Measurements from ENCODE around the gene MSMO1.
"Not testable (repeated sequence)": the region's sequence is repeated elsewhere in the genome, so short reads cannot be mapped to it uniquely, and the experiment has no call there.

The MSMO1 gene

DNA sequence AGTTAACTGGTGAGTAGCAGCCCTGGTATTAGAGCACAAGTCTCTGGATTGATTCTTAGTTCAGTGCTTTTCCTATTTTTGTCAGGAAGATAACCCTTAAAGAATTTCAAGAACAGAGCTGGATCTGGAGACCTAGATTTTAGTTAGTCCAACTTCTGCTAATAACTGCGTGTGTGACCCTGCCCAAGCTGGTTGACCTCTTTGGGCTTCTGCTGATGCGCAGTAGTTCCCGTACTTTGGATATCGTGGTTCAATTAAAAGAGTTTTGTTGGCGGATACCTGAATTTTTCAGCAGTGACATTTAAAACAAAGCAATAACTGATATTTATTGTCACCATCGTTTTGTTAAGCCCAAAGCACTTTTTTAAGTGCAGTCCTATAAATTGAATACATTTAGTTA is 9.3 kb downstream of the MSMO1 start:
- Histone ChIP-seq H3K4me3 (ENCODE audit: extremely low read depth, insufficient read depth, low read length, poor library complexity, severe bottlenecking) (no peak overlapping the region), H3K36me3 (ENCODE audit: control insufficient read depth, insufficient read depth, low read length) (peaks cover 72% of the 10 kb centered on the region), H3K9me3 (ENCODE audit: control insufficient read depth, low read length) (no peaks in the 10 kb centered on the region), H3K27ac (ENCODE audit: low read depth, low read length, severe bottlenecking) (peak overlapping the region; percentile 2), H3K4me1 (ENCODE audit: control insufficient read depth, insufficient read depth, low read length, poor library complexity, severe bottlenecking) (peaks cover 22% of the 10 kb centered on the region)
- 93 to 100% methylated on average over 4 to 6 of the region's 6 CpGs for WGBS, 2 experiments (ENCODE audit: insufficient coverage in 2 of 2)

DNA sequence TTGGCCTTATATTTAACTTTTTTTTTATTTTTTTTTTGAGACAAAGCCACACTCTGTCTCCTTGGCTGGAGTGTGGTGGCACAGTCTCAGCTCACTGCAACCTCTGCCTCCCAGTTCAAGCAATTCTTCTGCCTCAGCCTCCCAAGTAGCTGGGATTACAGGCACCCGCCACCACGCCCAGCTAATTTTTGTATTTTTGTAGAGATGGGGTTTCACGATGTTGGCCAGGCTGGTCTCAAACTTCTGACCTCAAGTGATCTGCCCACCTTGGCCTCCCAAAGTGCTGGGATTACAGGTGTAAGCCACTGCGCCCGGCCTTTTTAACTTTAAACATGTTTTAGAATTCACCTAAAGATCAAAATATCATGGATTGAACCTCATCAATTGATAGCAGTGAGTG is 14.9 kb downstream of the MSMO1 start:
- H3K36me3 ChIP-seq (ENCODE audit: control insufficient read depth, insufficient read depth, low read length) = peaks cover 49% of the 10 kb centered on the region
- H3K4me1 ChIP-seq (ENCODE audit: control insufficient read depth, insufficient read depth, low read length, poor library complexity, severe bottlenecking); H3K9me3 ChIP-seq (ENCODE audit: control insufficient read depth, low read length); H3K4me3 ChIP-seq (ENCODE audit: extremely low read depth, insufficient read depth, low read length, poor library complexity, severe bottlenecking); H3K27ac ChIP-seq (ENCODE audit: low read depth, low read length, severe bottlenecking): not testable (repeated sequence)
- WGBS, 2 experiments (ENCODE audit: insufficient coverage in 2 of 2) = 100% methylated on average over 2 of the region's 5 CpGs; no CpG with 5 or more reads in 1 of the 2 experiments

DNA sequence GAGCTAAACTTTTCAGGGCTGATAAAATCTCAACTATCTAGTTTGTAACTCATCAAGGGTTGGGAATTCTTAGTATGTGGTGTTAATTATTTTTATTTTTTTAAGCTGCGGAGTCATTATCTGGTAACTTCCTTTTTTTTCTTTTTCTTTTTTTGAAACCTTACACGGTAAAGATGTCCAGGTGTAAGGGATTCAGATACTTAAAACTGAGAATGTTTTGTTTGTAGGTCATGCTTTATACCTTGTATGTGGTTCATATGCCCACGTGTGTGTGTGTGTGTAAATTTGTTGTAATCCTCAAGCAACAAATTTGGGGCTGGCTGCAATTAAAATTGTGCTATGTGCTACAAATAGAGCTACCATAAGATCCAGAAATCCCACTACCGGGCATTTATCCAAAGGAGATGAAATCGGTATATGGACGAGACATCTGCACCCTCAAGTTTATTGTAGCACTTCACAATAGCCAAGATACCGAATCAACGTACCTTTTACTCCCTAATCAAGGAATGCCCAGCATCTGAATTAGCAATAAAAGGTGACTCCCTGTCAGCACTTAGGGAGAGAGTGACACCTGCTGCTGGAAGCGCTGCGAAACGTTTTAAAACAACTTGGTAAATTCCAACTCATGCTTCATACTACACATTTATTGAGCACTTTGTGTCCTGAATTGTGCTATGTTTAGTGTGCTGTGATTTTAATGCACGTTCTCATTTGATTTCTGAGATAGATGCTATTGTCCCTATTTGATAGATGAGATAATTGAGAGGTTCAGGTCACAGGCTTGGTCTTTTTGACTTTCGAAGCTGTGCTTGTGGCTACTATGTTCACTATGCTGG is 16.1 kb downstream of the MSMO1 start:
- Histone ChIP-seq H3K9me3 (ENCODE audit: control insufficient read depth, low read length) (no peaks in the 10 kb centered on the region), H3K4me1 (ENCODE audit: control insufficient read depth, insufficient read depth, low read length, poor library complexity, severe bottlenecking) (no peaks in the 10 kb centered on the region), H3K27ac (ENCODE audit: low read depth, low read length, severe bottlenecking) (no peak overlapping the region), H3K36me3 (ENCODE audit: control insufficient read depth, insufficient read depth, low read length) (peaks cover 40% of the 10 kb centered on the region), H3K4me3 (ENCODE audit: extremely low read depth, insufficient read depth, low read length, poor library complexity, severe bottlenecking) (no peak overlapping the region)
- 88 to 90% methylated on average over 6 to 9 of the region's 13 CpGs for WGBS, 2 experiments (ENCODE audit: insufficient coverage in 2 of 2)

DNA sequence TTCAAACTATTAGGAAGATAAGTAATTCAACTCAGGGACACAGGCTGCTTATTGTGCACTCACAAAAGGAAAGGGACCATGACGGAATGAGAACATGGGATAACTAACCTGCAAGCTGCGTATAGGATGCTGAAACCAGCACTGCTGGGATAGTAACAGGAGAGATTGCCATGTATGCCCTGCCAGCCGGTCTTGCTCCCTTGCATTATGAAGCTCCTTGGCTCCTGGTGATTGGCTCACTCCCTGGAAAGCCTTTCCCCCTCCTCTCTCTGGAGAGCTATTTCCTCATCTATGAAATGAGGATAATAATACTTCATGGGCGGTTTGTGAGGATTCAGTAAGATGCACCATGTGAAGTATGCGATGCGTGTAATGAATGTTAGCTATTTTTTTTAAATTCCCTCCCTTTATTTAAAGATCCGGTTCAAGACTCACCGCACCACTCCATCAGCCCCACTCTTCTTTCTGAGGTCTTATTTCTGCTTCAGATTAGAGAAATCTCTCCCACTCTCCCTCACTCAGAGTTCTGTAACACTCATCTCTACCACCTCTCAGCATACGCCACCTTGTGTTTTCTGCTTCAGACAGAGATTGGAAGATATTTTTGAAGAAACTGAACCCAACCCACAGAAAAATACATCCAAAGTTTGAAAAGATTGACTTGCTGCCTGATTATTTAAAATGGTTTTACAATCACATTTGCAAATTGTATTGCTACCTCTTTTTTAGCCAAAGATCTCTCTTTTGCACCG is 18.4 kb downstream of the MSMO1 start:
- WGBS, 2 experiments (ENCODE audit: insufficient coverage in 2 of 2) = 70 to 94% methylated on average over 5 to 6 of the region's 10 CpGs
- no peaks in the 10 kb centered on the region for H3K4me1 ChIP-seq (ENCODE audit: control insufficient read depth, insufficient read depth, low read length, poor library complexity, severe bottlenecking)
- peaks cover 23% of the 10 kb centered on the region for H3K36me3 ChIP-seq (ENCODE audit: control insufficient read depth, insufficient read depth, low read length)
- no peak overlapping the region for H3K27ac ChIP-seq (ENCODE audit: low read depth, low read length, severe bottlenecking)
- H3K9me3 ChIP-seq (ENCODE audit: control insufficient read depth, low read length) = no peaks in the 10 kb centered on the region
- no peak overlapping the region for H3K4me3 ChIP-seq (ENCODE audit: extremely low read depth, insufficient read depth, low read length, poor library complexity, severe bottlenecking)

DNA sequence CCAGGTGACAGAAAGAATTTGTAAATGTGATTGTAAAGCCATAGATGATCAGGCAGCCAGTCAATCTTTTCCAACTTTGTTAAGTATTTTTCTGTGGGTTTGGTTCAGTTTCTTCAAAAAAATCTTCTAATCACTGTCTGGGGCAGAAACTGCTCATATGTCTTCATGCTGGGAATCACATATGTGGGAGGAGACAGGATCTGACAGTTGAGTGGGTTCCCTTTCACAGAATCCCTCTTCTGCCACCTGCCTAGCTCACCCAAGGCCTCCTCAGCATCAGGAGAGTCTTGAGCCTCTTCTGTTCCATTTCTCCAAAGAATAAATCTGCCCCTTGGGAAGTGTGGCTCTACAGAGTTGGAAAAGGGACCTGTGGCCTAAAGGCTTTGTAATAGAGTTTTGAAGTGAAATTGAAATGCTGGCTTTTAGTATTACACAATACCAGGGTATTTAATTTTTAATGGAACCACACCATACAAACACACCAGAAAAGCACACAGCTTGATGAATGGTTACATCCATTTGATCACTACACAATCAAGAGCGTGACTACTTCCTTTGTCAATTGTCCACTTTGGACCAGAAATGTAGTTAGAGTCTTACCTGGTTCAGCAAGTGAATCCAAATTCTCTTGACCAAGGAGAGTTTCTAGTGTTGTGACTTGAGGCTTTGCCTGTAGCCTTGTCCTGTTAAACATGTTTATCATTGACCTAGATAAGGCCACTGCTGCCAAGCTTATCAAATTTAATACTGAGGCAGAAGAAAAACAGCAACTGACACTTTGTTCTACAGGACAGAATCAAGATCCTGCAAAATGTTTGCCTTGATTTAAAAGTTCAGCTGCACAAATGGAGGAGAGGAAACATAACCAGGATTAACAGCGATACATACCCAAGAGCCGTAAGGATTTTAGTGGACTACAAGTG is 20.4 kb downstream of the MSMO1 start:
- Histone ChIP-seq H3K4me1 (ENCODE audit: control insufficient read depth, insufficient read depth, low read length, poor library complexity, severe bottlenecking) (no peaks in the 10 kb centered on the region), H3K4me3 (ENCODE audit: extremely low read depth, insufficient read depth, low read length, poor library complexity, severe bottlenecking) (no peak overlapping the region), H3K27ac (ENCODE audit: low read depth, low read length, severe bottlenecking) (no peak overlapping the region), H3K36me3 (ENCODE audit: control insufficient read depth, insufficient read depth, low read length) (peaks cover 7% of the 10 kb centered on the region), H3K9me3 (ENCODE audit: control insufficient read depth, low read length) (no peaks in the 10 kb centered on the region)
- WGBS, 2 experiments (ENCODE audit: insufficient coverage in 2 of 2) = 89 to 100% methylated on average over 1 to 3 of the region's 3 CpGs

DNA sequence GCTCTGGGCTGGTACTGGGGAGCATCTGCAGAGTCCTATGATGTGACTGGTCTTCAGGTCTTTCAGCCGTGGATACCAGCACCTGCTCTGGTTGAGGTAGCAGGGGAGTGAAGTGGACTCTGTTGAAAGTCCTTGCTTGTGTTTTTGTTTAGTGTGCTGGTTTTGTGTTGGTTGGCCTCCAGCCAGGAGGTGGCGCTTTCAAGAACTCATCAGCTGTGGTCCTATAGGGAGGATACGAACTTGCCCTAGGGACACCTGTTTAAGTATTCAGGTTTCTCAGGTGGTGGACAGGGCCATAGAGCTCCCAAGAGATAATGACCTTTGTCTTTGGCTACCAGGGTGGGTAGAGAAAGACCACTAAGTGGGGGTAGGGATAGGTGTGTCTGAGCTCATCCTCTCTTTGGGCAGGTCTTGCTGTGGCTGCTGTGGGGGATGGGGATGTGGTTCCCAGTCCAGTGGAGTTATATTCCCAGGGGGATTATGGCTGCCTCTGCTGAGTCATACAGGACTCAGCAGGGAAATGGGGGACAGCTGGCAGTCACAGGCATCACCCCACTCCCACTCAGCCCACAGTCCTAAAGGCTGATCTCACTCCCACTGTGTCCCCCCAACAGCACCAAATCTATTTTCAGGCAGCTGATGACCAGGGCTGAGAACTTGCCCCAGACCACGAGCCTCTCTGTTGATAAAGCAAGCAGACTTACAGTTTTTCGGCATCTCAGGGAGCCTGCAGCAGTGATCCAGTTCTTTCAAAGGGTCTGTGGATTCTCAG is 24.1 kb downstream of the MSMO1 start:
- H3K4me1 ChIP-seq (ENCODE audit: control insufficient read depth, insufficient read depth, low read length, poor library complexity, severe bottlenecking) = no peaks in the 10 kb centered on the region
- 93 to 96% methylated on average over 5 of the region's 5 CpGs for WGBS, 2 experiments (ENCODE audit: insufficient coverage in 2 of 2)
- no peak overlapping the region for H3K4me3 ChIP-seq (ENCODE audit: extremely low read depth, insufficient read depth, low read length, poor library complexity, severe bottlenecking)
- no peaks in the 10 kb centered on the region for H3K9me3 ChIP-seq (ENCODE audit: control insufficient read depth, low read length)
- no peak overlapping the region for H3K27ac ChIP-seq (ENCODE audit: low read depth, low read length, severe bottlenecking)
- no peaks in the 10 kb centered on the region for H3K36me3 ChIP-seq (ENCODE audit: control insufficient read depth, insufficient read depth, low read length)

DNA sequence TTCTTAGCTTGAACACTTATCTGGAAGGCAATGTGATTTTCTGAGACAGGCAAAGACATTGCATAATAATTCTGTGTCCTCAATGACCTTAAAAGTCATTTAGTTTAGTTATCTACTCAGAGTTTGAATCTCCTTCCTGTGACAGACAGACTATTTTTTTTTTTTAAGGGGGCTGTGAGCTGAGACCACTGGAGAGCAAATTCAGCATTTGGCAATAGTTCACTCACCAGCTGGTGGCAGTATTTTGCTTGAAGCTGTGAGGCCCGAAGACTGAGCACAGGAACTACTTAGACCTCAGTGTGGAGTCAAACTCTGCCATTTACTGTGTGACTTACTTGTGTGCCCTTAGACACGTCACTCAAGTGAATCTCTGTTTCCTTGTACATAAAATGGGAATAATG is 28.4 kb downstream of the MSMO1 start:
- Histone ChIP-seq H3K4me1 (ENCODE audit: control insufficient read depth, insufficient read depth, low read length, poor library complexity, severe bottlenecking) (no peaks in the 10 kb centered on the region), H3K27ac (ENCODE audit: low read depth, low read length, severe bottlenecking) (no peak overlapping the region), H3K9me3 (ENCODE audit: control insufficient read depth, low read length) (no peaks in the 10 kb centered on the region), H3K36me3 (ENCODE audit: control insufficient read depth, insufficient read depth, low read length) (no peaks in the 10 kb centered on the region), H3K4me3 (ENCODE audit: extremely low read depth, insufficient read depth, low read length, poor library complexity, severe bottlenecking) (no peak overlapping the region)
- 11 to 17% methylated on average over 1 of the region's 2 CpGs for WGBS, 2 experiments (ENCODE audit: insufficient coverage in 2 of 2)

DNA sequence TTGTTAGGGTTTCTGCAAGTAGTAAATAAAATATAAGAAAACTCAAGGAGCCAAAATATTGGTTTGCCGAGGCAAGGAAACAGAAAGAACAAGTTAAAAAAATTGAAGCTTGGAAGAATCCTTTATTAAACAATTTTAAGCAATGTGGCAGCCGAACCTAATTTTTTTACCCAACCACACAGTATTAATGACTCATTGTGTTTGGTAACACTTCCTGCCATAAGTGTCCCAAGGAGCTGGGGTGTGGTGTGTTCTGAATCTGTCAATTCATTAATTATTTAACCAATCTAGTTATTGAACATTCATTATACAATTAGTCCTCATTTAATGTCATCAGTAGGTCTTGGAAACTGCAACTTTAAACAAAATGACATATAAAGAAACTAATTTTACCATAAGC is 32.0 kb downstream of the MSMO1 start:
- Histone ChIP-seq H3K27ac (ENCODE audit: low read depth, low read length, severe bottlenecking) (no peak overlapping the region), H3K9me3 (ENCODE audit: control insufficient read depth, low read length) (no peaks in the 10 kb centered on the region), H3K4me3 (ENCODE audit: extremely low read depth, insufficient read depth, low read length, poor library complexity, severe bottlenecking) (no peak overlapping the region), H3K36me3 (ENCODE audit: control insufficient read depth, insufficient read depth, low read length) (no peaks in the 10 kb centered on the region), H3K4me1 (ENCODE audit: control insufficient read depth, insufficient read depth, low read length, poor library complexity, severe bottlenecking) (no peaks in the 10 kb centered on the region)
- no CpG with 5 or more reads among the region's 2 CpGs for WGBS, 2 experiments (ENCODE audit: insufficient coverage in 2 of 2)

DNA sequence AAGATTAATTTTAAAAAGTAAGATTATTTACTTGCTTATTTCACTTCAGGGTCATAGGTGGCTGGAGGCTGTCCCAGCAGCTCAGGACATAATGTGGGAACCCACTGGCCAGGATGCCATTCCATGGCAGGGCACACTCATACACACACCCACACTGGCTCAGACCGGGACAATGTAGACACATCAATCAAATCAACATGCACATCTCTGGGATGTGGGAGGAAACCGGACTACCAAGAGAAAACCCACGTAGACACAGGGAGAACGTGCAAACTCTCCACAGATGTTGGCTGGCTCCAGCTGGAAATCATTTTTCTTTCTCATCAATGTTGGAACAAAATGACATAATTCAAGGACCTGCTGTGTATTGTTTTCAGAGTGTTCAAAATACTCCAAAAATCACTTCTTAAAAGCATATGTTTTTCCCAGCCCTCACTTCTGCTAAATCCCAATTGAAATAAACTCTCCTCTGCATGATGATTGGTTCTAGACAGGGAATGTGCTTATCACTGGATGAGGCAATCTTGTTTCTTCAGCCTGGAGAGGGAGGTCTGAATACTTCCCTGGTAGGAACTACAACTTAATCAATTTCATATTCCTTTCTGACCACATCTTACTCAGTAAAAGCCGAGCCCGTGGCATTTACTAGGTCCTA is 32.7 kb downstream of the MSMO1 start:
- peaks cover 3% of the 10 kb centered on the region for H3K4me1 ChIP-seq (ENCODE audit: control insufficient read depth, insufficient read depth, low read length, poor library complexity, severe bottlenecking)
- no peak overlapping the region for H3K27ac ChIP-seq (ENCODE audit: low read depth, low read length, severe bottlenecking)
- no peaks in the 10 kb centered on the region for H3K36me3 ChIP-seq (ENCODE audit: control insufficient read depth, insufficient read depth, low read length)
- no peaks in the 10 kb centered on the region for H3K9me3 ChIP-seq (ENCODE audit: control insufficient read depth, low read length)
- H3K4me3 ChIP-seq (ENCODE audit: extremely low read depth, insufficient read depth, low read length, poor library complexity, severe bottlenecking) = no peak overlapping the region
- WGBS, 2 experiments (ENCODE audit: insufficient coverage in 2 of 2) = 93% methylated on average over 4 of the region's 6 CpGs; no CpG with 5 or more reads in 1 of the 2 experiments

Measured in mesodermal cell (in vitro differentiated cells).